ENCODE data around the gene KCNQ1. TPM values are rescaled to one million over a fixed set of nuclear protein-coding genes. Genes with fewer than 3 reads are reported as not detected.

Gene KCNQ1
- total and polyA plus RNA-seq, 2 experiments from 2014 or later = 0.45 to 0.87 TPM

- TF ChIP-seq REST (IDR thresholded peaks at IDR 0.05; ENCODE audit: unreplicated experiment) (no peak), NANOG (IDR thresholded peaks at IDR 0.05; ENCODE audit: borderline replicate concordance) (no peak), EZH2phosphoT487 (IDR thresholded peaks at IDR 0.05; ENCODE audit: unreplicated experiment) (no peak)
Observed at GRCh38 chr11:2406878-2407410, 37.9 kb upstream of the KCNQ1 start (continued).

GRCh38 chr11:2408671-2409070 lies 36.1 kb upstream of the KCNQ1 start:
- no peak overlapping the region for H3K4me2 ChIP-seq
- no peaks in the 10 kb centered on the region for H3K4me1 Mint-ChIP-seq
- no peak overlapping the region for H3K27ac Mint-ChIP-seq
- no peaks in the 10 kb centered on the region for H3K27me3 ChIP-seq (ENCODE audit: insufficient read depth)
- H3K27me3 Mint-ChIP-seq (ENCODE audit: insufficient read depth, low read depth, poor library complexity) = peaks cover 10% of the 10 kb centered on the region
- H3K4me1 ChIP-seq (ENCODE audit: insufficient read depth) = no peaks in the 10 kb centered on the region
- no peaks in the 10 kb centered on the region for H3K36me3 Mint-ChIP-seq (ENCODE audit: low read depth)
- no peaks in the 10 kb centered on the region for H3K9me2 ChIP-seq (ENCODE audit: insufficient read depth)
- DNase-seq (ENCODE audit: low spot score) (no peak), ATAC-seq (no peak)
- H3K27ac ChIP-seq (ENCODE audit: low read depth) = no peak overlapping the region
- no peaks in the 10 kb centered on the region for H3K79me2 ChIP-seq (replicated peaks; ENCODE audit: insufficient read depth)
- no peaks in the 10 kb centered on the region for H3F3A ChIP-seq (replicated peaks; ENCODE audit: low read depth)
- H2AFZ ChIP-seq = no peak overlapping the region
- H3K9me3 Mint-ChIP-seq = no peaks in the 10 kb centered on the region
- no peak overlapping the region for H3K4me3 ChIP-seq
- H3K36me3 ChIP-seq (ENCODE audit: insufficient read depth) = no peaks in the 10 kb centered on the region
- H3K4me3 Mint-ChIP-seq = no peak overlapping the region
- no peaks in the 10 kb centered on the region for H4K20me1 ChIP-seq (replicated peaks; ENCODE audit: insufficient read depth)
- TF ChIP-seq ZNF114 (CRISPR knock-in tag; IDR thresholded peaks at IDR 0.05) (no peak), ZNF462 (CRISPR knock-in tag; IDR thresholded peaks at IDR 0.05) (no peak), EZH2phosphoT487 (IDR thresholded peaks at IDR 0.05; ENCODE audit: unreplicated experiment) (no peak), POLR2AphosphoS5 (IDR thresholded peaks at IDR 0.05; ENCODE audit: low read depth) (no peak), CTCF (conservative IDR thresholded peaks at IDR 0.05; ENCODE audit: low read depth in 2 of 2) (no peak), CREB1 (CRISPR knock-in tag; IDR thresholded peaks at IDR 0.05; ENCODE audit: low read depth) (no peak), JUNB (IDR thresholded peaks at IDR 0.05; ENCODE audit: unreplicated experiment) (no peak), ETS1 (IDR thresholded peaks at IDR 0.05) (no peak)

All from GM23338 (cell line).